AG08395 (cell line): Measurements from ENCODE around the gene SEMA7A.
A peak's percentile ranks its signal among the peaks of the same experiment; 100 is the strongest.

Source experiments
- DNase-seq: peaks from one replicate; pipeline ENCODE4 v3.0.0; 2012; ENCODE audit warnings: mixed read lengths, low spot score

SEMA7A gene

GRCh38 chr15:74451861-74452835 lies 18.4 kb upstream of the SEMA7A start:
- DNase-seq = no peak

GRCh38 chr15:74451322-74451721 lies 17.6 kb upstream of the SEMA7A start:
- no peak for DNase-seq

GRCh38 chr15:74449643-74450205 lies 16.0 kb upstream of the SEMA7A start:
- DNase-seq = no peak

- no peak for DNase-seq
Measured at GRCh38 chr15:74449095-74449494, 15.3 kb upstream of the SEMA7A start.

- DNase-seq = no peak
Measured at GRCh38 chr15:74445816-74446763, 12.3 kb upstream of the SEMA7A start.

GRCh38 chr15:74444106-74445062 lies 10.6 kb upstream of the SEMA7A start:
- no peak for DNase-seq

GRCh38 chr15:74443100-74443909 lies 9.5 kb upstream of the SEMA7A start:
- peak; percentile 35 for DNase-seq

- no peak for DNase-seq
Measured at GRCh38 chr15:74442604-74443003, 8.8 kb upstream of the SEMA7A start.

- no peak for DNase-seq
Measured at GRCh38 chr15:74442063-74442462, 8.3 kb upstream of the SEMA7A start.

GRCh38 chr15:74441248-74441941 lies 7.6 kb upstream of the SEMA7A start:
- DNase-seq = no peak

GRCh38 chr15:74438721-74439316 lies 5.1 kb upstream of the SEMA7A start:
- DNase-seq = peak; percentile 85

GRCh38 chr15:74438206-74438605 lies 4.4 kb upstream of the SEMA7A start:
- DNase-seq = no peak

- DNase-seq = peak; percentile 27
Measured at GRCh38 chr15:74434263-74435136, 742 bp upstream of the SEMA7A start.

- no peak for DNase-seq
Measured at GRCh38 chr15:74432968-74433591, 678 bp downstream of the SEMA7A start.

- no peak for DNase-seq
Measured at GRCh38 chr15:74432271-74432967, 1.3 kb downstream of the SEMA7A start.

- DNase-seq = no peak
Measured at GRCh38 chr15:74431645-74432044, 2.1 kb downstream of the SEMA7A start.

GRCh38 chr15:74431116-74431515 lies 2.6 kb downstream of the SEMA7A start:
- DNase-seq = no peak
